Measurements from ENCODE around the gene ZCCHC24.
A peak's percentile ranks its signal among the peaks of the same experiment; 100 is the strongest.

ZCCHC24 gene

DNA sequence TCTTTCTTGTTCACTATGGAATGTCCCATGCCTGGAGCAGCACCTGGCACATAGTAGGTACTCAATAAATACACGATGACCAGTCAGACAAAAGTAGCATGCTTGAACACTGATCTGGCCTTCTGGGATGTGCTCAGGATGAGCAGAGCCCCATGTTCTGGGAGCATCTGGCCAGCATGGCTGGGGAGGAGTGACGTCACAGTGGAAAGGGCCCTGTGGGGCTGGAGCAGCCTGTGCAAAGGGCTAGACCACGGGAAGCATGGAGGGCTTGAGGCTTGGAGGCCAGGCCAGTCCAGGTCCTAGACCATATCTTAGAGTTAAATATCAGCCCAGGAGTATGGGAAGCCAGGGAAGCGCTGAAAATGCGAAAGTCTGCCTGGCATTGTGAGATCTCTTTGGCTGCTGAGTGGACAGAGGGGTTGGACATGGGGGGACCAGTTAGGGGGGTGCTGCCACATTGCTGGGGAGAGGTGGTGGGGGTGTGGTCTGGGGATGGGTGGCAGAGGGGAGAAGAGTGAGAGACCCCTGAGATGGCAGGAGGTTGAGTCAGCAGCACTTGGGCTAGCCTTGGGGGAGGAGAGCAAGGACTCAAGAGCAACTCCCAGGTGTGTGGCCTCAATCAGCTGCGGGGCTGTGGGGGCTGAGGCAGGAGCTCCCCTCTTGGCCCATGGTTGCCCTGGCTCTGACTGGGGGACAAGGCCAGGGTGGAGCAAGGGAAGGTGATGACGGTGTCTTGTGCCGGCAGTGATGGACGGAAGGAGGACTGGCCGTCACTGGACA is 34.9 kb downstream of the ZCCHC24 start:
- no peak for DNase-seq (ENCODE audit: low read depth)

DNA sequence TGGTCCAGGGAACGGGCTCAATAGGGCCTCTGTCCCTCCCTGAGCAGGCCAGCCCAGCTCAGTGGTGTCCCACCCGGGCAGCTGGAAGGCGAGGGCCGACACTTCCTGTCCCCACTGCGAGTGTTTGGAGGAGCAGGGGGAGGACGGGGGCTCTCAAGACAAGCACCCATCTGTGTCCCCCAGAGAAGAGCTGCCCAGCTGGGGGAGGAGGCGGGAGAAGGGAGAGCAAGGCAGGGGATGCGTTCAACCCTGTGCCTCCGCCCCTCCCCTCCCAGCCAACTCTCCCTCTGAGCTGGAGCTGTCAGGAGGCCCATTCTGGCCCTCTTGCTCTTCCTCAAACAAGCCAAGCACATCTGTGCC is 35.7 kb downstream of the ZCCHC24 start:
- no peak for DNase-seq (ENCODE audit: low read depth)

DNA sequence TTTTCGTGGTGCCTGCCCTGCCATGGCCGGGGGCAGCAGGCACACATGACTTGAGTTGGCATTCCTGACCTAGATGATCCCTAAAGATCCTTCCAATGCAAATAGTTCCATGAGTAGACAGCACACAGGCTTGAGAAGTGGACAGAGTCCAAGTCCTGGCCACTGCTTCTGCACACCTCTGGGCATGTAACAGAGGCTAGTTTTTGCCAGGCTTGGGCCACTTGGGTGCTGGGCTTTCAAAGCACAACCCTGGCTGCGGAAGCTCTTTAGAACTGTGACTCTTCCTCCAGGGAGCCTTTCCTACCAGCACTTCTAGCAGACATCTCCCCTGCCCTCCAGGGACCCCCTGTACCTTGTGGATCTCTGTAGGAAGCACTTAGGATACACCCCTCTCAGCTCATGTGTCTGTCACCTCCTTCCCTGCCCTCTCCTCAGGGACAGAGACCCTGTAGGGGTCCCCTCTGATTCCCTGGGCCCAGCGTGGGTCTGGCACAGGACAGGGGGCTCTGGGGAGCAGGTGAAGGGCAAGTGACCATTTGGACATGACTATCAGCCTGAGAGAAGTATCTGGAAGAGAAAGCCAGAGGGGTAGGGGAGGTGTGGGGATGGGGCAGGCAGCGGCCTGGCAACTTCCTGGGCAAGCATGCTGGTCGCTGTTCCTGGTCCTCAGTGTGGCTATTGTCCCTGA is 36.2 kb downstream of the ZCCHC24 start:
- DNase-seq (ENCODE audit: low read depth), result no peak

DNA sequence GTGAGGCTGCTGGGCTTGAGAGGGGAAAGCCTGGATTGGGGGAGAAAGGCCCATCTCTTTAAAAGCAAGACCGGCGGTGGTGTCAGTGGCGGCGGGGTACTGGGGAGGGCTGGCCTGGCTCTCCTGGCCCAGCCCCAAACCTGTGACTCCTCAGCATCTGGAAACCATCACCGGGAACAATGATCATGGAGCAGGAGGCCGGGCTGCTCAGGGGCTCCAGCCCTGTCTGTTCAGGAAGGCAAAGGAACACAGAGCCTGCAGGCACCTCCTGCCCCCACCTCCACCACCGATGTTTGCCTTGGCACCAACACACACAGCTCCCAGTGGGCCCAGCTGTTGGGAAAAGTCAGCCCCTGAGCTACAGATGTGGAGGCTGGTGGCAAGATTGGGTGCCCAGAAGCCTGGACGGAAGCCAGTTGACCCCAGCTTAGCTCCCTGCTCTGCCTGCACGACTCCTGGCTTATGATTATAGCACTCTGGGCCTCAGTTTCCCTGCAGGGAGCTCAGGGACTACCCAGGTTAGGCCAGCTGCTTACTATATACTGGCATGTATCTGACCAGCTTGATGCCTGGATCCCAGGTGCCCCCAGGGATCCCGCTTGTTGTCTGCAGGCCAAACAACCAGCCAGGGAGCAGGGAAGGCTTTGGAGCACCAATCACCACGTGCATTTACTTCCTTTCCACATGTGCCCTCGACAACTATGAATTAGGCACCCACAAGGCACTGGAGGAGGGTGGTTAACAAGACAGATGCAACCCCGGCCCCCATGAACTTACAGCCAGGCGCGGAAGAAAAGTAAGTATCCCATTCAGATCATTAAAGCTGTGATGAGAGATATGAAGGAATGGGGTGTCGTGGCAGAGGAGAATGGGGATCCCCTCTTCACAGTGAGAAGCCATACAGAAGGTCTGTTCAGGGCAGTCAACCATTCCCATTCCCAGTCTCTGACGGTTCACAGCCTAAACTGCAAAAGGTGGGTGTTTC is 37.3 kb downstream of the ZCCHC24 start:
- DNase-seq (ENCODE audit: low read depth), result no peak

DNA sequence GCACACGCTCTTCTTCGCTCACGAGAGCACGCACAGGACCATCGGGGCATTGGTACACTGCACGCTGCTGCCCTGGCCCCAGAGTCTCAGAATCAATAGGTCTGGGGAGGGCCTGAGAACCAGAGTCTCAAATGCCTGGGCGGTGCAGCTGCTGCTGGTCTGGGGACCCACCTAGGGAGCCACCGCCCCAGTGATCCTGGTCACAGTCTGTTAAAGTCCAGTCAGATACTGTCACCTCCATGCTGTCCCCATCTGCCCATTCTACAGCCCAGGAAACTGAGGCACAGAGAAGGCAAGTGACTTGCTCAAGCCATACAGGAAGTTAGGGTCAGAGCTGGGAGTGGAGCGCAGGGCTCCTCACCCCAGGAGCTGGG is 38.0 kb downstream of the ZCCHC24 start:
- no peak for DNase-seq (ENCODE audit: low read depth)

DNA sequence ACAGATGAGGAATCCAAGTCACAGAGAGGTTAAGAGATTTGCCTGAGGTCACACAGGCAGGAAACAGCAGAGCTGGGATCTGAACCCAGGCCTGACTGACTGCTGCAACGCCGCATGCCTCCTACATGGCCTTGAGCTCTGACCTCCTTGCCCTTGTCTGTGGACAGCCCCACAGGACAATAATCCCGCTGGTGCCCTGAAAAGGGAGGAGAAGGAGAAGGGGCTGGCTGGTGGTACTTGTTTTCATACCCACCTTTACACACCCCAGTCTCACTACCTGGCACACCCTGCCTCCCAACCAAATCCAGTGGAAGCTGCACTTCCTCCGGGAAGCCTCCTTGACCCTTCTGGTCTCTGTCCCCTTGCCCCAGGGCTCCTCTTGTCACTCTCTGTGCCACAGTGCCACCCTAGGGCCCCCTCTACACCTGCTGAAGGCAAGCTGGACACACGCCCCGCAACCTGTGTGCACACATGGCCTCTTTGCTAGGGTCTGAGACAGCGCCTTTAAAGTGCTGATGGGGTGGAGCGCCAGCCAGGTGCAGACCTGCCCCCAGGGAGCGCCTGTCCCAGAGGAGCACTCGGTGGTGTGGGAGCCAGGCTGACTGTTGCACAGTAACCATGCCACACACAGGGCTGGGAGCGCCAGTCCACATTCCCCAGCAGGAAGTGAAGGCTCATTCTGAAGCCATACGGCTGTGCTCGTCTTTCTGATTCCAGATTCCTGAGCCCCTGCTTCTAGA is 38.6 kb downstream of the ZCCHC24 start:
- DNase-seq (ENCODE audit: low read depth), result no peak

DNA sequence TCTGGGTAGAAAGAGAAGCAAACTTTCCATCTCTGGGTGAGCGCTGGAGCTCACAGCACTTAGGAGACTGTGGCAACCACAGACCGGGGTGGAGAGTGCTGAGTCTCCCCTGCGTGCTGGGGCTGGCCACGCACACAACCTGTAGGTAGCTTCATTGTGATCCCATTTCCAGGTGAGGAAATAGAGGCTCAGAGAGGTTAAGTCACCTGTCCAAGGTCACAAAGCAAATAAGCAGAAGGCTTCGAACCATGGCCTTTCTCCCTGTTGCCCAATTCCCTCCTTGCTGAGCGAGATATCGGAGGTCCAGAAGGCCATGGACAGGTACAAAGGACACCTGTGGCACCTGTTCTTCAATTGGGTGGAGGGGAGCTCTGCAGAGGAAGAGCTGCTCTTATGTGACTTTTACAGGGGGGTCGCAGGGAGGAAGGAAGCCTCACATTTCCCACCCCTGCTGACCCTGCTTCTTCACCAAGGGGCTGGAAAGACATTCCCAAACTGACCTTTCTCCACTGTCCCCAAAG is 39.4 kb downstream of the ZCCHC24 start:
- DNase-seq (ENCODE audit: low read depth), result no peak

DNA sequence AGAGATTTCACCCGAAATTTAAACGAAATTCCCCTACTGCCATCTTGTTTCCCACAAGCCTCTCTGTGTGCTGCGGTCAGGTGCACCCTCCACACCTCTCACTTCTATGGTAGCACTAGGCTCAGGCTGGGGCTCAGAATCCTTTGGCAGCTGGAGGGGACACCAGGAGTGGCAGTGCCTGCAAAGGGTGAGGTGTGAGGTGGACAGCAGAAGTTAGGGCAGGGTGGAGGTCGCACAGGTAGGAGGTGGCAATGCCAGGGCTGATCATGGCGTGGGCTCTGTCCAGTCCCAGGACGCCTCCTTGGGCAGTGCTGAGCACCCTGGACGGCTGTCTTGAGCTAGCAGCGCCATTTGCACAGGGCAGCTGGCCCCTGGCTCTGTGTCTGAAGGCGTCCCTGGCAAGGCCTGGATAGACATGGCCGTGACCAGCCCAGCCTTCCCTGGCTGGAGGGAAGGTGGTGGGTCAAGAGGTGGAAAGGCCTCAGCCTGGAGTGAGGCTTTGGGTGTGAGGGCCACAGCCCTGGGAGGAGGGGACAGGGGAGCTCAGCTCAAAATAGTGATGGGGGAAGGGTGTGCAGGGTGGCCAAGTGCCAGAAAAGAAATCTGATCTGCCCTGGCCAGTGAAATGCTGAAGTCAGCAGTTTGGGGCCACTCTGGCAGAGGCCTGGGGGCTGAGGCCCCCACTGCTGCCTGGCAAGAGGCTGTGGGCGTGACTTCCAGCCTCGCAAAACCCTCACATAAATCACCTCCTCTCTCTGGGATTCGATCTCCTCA is 40.0 kb downstream of the ZCCHC24 start:
- no peak for DNase-seq (ENCODE audit: low read depth)

DNA sequence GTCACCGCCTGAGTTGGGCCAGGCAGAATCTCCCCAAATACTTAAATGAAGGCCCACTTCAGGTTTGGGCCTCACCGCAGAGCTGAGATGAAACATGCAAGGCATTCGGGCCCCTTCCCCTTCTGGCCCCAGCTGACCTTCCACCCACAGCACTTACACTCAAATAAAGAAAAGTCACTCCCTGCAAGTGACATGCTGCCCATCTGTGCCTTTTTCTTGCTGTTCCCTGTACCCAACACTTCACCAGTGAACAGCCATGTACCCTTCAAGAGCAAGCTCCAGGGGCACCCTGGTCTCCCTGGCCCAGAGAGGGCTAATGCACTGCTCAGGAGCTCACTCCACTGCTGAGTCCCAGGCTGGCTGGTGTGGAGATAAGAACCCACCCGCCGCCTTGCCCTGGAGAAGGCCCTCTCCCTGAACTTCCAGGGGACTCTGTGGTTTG is 40.7 kb downstream of the ZCCHC24 start:
- no peak for DNase-seq (ENCODE audit: low read depth)

DNA sequence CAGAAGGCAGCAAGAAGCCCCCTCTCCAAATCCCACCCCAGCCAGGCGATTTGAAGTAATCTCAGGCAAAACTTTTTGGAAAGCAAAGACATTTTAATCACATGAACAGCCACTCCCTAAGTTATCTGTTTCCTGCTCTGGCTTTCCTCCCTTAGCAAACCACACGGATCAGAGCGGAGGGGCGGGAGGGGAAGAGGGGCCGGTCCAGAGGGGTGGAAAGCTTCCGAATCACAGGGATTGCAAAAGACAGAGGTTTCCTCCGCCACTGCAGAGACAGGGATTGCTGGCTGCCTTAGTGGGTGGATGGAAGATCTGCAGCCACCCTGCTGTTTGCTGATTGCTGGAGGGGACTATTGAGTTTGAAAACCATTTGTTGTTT is 41.2 kb downstream of the ZCCHC24 start:
- no peak for DNase-seq (ENCODE audit: low read depth)

DNA sequence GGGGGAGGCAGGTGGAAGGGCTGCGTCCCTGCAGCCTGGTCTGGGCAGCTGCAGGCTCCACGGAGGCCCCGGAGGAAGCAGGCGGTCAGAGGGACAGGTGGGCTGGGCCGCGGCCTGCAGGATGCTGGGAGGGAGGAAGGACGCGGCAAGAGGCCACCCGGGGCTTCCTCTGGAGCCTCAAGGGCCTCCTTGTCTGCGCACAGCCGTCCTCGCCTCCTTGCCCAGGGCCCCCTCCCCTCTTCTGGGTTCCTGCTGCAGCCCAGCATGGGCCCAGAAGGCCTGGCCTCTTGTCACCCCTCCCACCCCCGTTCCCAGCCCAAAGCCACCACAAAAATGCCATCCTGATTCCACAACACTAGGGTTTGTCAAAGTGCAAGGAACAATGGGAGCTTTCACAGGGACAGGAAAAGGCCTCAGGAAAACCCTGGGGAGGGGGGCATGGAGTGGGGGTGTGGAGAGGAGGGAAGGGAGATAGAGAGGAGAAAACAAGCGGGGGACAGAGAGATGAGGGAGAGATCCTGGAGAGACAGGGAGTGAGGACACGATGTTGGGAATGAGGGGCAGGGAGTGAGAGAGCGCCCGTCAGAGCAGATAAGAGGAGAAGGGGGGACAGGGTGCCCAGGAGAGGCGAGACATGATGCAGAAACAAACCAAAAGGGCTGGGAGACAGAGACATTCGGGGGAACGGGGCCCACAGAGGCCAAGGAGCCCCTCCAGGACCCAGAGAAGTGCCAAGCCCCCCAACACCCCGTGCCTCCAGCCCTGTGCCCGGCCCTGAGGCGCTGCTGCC is 41.8 kb downstream of the ZCCHC24 start:
- no peak for DNase-seq (ENCODE audit: low read depth)

DNA sequence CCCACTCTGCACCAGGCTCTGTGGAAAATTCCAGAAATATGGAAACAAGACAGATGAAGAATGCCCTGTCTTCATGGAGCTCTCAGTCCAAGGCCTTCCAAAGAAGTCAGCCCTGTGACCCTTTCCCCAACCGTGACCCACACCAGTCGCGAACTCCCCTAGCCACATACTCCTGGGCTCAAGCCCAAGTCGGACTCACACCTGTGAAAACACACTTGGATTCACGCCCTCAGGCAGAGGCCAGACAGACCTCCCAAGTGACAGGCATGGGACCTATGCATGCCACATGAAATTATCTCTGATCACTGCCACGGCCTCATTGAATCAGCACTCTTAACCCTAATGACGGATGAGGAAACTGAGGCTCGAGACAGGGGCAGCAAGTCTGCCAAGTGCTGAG is 42.5 kb downstream of the ZCCHC24 start:
- no peak for DNase-seq (ENCODE audit: low read depth)

DNA sequence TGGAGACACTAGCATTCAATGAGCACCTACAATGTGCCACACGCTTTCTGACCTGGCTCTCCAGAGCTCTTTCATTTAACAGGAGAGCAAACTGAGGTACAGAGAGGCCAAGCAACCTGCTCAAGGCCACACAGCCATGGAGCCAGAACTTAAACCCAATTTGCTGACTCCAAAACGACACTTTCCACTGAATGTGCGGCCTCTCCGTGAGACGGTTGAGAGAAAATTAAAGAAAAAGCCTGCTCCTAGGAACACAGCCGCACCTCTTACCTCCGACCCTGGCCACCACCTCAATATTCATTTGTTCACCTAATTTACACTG is 42.8 kb downstream of the ZCCHC24 start:
- no peak for DNase-seq (ENCODE audit: low read depth)

DNA sequence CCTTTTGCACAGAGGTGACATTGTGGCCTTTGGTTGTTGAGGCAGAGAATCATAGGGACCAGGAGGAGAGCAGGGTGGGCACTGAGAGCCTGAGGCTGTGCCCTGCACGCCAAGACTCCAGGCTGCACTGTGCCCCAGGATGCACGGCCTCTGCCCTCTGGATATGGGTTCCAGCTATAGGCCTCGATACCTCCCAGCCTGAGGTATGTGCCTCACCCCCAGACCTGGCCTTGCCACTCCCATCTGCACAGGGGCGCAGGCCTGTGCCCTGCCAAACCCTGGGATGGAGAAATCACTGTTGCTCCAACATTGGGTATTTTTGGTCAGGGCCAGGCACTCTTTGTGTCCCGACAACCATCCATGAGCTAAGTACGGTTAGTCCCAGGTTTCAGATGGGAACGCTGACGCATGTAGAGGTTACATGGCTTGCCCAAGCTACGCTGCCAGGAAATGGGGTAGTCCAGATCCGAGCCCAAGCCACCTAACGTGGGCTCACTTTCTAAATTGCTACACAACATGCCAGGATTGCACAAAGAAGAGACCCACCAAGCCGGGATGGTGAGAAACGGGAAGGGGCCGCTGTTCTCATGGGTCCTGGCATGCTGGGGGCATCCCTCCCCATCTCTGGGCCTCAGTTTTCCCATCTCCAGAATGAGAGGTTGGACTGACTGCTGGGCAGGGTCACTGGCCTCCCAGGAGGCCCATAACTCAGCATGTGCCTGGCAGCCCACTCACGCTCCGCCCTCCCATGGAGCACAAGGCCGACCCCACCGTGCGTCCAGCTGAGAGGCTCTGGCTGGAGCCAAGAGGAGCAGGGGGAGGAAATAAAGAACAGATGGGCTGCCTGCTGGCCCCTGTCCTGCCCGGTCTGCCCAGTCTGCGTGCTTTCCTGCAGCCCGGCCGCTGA is 44.2 kb downstream of the ZCCHC24 start:
- DNase-seq (ENCODE audit: low read depth), result no peak

DNA sequence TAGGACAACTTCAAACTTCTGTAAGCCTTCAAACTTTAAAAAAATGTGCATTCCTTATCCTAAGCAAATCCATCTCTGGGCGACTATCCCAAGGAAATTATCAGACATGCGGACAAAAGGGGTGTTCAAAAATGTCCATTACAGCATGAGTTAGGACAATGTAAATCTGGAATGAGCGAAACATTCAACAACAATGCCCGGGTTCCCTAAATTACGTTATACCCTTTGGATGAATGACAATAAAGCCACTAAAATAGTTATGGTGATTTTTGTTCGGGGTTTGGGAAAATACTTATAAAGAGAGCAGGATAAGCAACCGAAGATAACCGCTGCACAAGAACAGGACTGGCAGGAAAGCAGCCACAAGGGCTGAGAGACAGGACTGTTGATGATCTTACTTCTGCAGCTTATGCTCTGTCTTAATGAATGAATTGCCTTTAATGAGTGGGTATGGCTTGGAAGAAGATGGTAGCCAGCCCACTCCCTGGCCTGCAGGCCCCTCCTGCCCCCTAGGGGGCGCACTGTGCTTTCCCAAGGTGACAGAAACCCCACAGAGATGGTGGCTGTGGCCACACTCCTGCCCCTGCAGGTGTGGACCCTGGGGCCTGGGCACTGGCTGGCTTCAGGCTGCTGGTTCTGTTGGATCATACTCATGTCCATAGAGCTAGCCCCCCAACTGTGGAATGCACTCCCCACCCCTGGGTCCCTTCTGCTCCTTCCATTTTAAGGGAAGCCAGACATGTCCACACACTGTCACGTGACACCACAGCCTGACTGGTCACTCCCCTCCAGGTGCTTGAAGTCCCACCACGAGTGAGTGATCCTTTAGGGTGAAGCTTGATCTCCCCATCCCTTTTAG is 45.0 kb downstream of the ZCCHC24 start:
- peak; percentile 20 for DNase-seq (ENCODE audit: low read depth)

DNA sequence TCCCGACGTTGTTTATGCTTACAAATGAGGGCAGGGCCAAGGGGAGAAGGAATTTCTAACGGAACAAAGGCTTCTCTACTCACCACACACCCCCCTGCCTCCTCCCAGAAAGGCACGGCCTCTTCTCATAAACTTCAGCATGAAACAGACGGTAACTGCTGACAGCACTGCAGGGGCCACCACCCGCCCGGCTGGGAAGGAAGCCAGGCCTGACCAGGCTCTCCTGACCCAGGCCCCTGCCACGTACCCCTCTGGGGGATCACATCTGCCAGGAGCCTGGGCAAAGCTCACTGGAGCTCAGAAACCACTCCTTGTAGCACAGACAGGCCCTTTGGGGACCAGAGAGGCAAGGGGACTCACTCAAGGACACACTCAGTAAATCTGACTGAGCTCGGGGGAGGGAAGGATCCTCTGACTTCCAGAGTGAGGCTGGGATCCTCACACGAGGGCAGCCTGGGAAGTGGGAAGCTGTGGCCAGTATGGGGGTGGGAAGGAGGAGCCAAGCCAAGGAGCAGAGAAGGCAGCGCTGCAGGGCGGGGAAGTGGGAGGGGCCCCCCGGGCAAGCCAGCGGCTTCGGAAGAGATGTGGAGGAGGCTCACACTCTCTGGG is 46.1 kb downstream of the ZCCHC24 start:
- DNase-seq (ENCODE audit: low read depth), result no peak

DNA sequence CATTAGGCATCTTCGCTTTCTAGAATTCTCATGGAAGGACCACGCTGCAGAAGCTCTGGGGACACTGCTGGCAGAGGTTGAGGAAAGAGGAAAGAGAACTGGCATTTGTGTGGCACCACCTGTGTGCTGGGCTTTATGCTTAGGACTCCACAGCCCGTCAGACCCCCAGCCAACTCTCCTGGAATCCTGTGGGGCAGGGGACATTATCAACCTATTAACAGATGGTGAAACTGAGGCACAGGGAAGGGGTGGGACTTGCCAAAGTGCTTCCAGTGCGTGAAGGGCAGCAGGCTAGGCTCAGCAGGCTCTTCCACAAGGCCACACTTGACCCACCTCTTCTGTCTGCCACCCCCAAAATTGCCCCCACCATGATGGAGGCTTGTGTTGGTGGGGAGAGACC is 46.8 kb downstream of the ZCCHC24 start:
- no peak for DNase-seq (ENCODE audit: low read depth)

Measured in activated gamma-delta T cell treated with anti-CD3 and anti-CD28 coated beads, Interleukin-2, amount 50 U/mL, for 16 hours (primary cell).